ENCODE results near the gene ACSS1.

Gene ACSS1

DNA sequence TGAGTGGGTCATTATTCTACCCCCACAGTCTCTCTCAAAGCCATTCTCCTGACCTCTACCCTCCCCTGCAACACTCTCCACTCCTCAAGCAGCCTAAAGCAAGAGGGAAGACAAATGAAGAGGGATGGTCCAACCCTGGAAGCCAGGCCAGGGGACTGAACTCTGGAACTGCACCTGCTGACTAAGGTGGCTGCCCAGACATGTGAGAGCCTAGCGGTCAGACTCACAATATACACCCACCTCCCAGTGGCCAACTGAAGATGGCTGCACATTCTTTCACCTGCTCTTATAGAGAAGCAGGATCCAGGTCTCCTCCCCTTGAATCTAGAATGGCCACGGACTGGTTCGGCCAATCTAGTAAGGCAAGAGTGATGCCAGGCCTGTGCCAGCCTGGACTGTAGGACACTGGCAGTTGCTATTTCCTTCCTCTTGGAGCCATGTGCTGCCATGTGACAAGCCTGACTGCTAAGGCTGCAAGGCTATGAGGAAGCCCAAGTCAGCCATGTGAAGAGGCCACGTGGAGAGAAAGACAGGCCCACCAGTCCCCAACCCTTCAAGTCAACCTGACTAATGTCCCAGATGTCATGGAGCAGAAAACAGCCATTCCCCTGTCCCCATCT lies 31.8 kb downstream of the ACSS1 start:
- Histone ChIP-seq H3K27me3 (ENCODE audit: control insufficient read depth, low read length) (no peaks in the 10 kb centered on the region), H3F3A (ENCODE audit: control insufficient read depth, insufficient read depth) (no peaks in the 10 kb centered on the region), H4K20me1 (ENCODE audit: control insufficient read depth, insufficient read depth, low read depth, low read length) (no peaks in the 10 kb centered on the region), H3K27ac (ENCODE audit: low read depth, low read length) (no peak overlapping the region), H3K4me2 (ENCODE audit: low read length) (no peak overlapping the region), H3K4me1 (ENCODE audit: control insufficient read depth, low read length) (no peaks in the 10 kb centered on the region), H3K79me2 (ENCODE audit: control insufficient read depth, low read length) (no peaks in the 10 kb centered on the region), H3K36me3 (ENCODE audit: control insufficient read depth, low read length) (no peaks in the 10 kb centered on the region), H3K4me3 (ENCODE audit: low read length) (no peak overlapping the region), H3K9me2 (replicated peaks; ENCODE audit: control insufficient read depth, low read length) (no peaks in the 10 kb centered on the region), H3K9me3 (ENCODE audit: control insufficient read depth, insufficient read depth, low read length) (no peaks in the 10 kb centered on the region)
- TF ChIP-seq, protein P1, sequence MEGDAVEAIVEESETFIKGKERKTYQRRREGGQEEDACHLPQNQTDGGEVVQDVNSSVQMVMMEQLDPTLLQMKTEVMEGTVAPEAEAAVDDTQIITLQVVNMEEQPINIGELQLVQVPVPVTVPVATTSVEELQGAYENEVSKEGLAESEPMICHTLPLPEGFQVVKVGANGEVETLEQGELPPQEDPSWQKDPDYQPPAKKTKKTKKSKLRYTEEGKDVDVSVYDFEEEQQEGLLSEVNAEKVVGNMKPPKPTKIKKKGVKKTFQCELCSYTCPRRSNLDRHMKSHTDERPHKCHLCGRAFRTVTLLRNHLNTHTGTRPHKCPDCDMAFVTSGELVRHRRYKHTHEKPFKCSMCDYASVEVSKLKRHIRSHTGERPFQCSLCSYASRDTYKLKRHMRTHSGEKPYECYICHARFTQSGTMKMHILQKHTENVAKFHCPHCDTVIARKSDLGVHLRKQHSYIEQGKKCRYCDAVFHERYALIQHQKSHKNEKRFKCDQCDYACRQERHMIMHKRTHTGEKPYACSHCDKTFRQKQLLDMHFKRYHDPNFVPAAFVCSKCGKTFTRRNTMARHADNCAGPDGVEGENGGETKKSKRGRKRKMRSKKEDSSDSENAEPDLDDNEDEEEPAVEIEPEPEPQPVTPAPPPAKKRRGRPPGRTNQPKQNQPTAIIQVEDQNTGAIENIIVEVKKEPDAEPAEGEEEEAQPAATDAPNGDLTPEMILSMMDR (IDR thresholded peaks at IDR 0.05; ENCODE audit: low read depth, low read length, poor library complexity, severe bottlenecking) = no peak
- no peak for TF ChIP-seq EZH2phosphoT487 (IDR thresholded peaks at IDR 0.05; ENCODE audit: borderline replicate concordance, low read length)

DNA sequence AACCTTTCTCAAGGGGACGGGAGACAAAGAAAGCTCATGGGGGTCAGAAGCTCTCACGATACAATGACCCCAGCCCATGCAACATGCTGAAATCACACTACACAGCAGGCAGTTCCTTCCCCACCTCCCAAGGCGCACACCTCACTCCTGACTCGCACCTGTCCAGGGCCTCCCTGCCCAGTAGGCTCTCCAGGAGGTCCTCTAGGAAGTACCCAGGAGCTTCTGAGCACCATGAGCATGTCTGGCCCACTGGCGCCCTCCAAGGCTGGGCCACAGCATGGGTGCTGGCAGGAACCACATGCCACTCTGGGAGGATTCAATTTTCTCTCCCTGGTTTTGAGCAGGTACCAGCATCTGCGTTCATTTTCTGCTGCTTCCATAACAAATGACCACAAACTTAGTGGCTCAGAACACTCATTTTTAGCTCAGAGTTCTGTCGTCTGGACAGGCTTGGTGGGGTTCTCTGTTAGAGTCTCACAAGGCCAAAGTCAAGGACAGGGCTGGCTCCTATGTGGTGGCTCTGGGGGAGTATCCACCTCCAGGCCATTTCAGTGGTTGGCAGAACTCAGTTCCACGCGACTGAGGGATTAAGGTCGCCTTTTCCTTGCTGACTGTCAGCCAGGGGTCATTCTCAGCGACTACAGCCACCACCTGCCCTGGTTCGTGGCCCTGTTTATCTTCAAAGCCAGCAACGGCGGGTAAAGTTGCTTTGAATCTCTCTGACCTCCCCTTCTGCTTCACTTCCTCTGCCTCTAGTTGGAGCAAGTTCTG lies 32.7 kb downstream of the ACSS1 start:
- no peaks in the 10 kb centered on the region for H3K36me3 ChIP-seq (ENCODE audit: control insufficient read depth, low read length)
- no peaks in the 10 kb centered on the region for H3K27me3 ChIP-seq (ENCODE audit: control insufficient read depth, low read length)
- H3K4me3 ChIP-seq (ENCODE audit: low read length) = no peak overlapping the region
- H3K4me2 ChIP-seq (ENCODE audit: low read length) = no peak overlapping the region
- no peaks in the 10 kb centered on the region for H3F3A ChIP-seq (ENCODE audit: control insufficient read depth, insufficient read depth)
- no peaks in the 10 kb centered on the region for H3K9me2 ChIP-seq (replicated peaks; ENCODE audit: control insufficient read depth, low read length)
- no peaks in the 10 kb centered on the region for H3K9me3 ChIP-seq (ENCODE audit: control insufficient read depth, insufficient read depth, low read length)
- no peaks in the 10 kb centered on the region for H4K20me1 ChIP-seq (ENCODE audit: control insufficient read depth, insufficient read depth, low read depth, low read length)
- TF ChIP-seq, protein P1 (IDR thresholded peaks at IDR 0.05; ENCODE audit: low read depth, low read length, poor library complexity, severe bottlenecking) = no peak
- no peak for TF ChIP-seq EZH2phosphoT487 (IDR thresholded peaks at IDR 0.05; ENCODE audit: borderline replicate concordance, low read length)
- no peak overlapping the region for H3K27ac ChIP-seq (ENCODE audit: low read depth, low read length)
- no peaks in the 10 kb centered on the region for H3K79me2 ChIP-seq (ENCODE audit: control insufficient read depth, low read length)
- no peaks in the 10 kb centered on the region for H3K4me1 ChIP-seq (ENCODE audit: control insufficient read depth, low read length)

DNA sequence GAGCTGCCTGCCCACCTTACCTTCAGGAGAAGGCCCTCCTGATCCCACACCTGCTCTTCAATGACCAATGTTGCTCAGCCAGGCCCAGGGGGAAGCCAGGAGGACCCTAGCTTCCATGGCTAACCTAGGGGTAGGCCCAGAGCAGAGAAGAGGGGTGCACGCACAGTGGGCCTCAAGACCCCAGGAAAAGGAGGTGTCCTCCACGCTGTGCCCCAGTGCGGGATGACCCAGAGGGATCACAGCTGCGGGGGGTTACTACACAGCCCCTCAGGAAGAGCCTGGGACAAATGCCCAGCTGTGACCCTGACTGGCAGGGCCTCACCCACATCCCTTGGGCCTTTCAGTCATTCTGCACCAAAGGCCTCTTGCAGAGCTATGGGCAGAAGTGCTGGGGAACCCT lies 33.8 kb downstream of the ACSS1 start:
- H3K4me2 ChIP-seq (ENCODE audit: low read length) = no peak overlapping the region
- no peaks in the 10 kb centered on the region for H3K36me3 ChIP-seq (ENCODE audit: control insufficient read depth, low read length)
- H3K79me2 ChIP-seq (ENCODE audit: control insufficient read depth, low read length) = no peaks in the 10 kb centered on the region
- no peaks in the 10 kb centered on the region for H3K4me1 ChIP-seq (ENCODE audit: control insufficient read depth, low read length)
- no peaks in the 10 kb centered on the region for H3K9me3 ChIP-seq (ENCODE audit: control insufficient read depth, insufficient read depth, low read length)
- no peaks in the 10 kb centered on the region for H4K20me1 ChIP-seq (ENCODE audit: control insufficient read depth, insufficient read depth, low read depth, low read length)
- TF ChIP-seq EZH2phosphoT487 (IDR thresholded peaks at IDR 0.05; ENCODE audit: borderline replicate concordance, low read length) = no peak
- TF ChIP-seq, protein P1 (IDR thresholded peaks at IDR 0.05; ENCODE audit: low read depth, low read length, poor library complexity, severe bottlenecking) = no peak
- H3K27me3 ChIP-seq (ENCODE audit: control insufficient read depth, low read length) = no peaks in the 10 kb centered on the region
- no peaks in the 10 kb centered on the region for H3K9me2 ChIP-seq (replicated peaks; ENCODE audit: control insufficient read depth, low read length)
- no peak overlapping the region for H3K4me3 ChIP-seq (ENCODE audit: low read length)
- no peak overlapping the region for H3K27ac ChIP-seq (ENCODE audit: low read depth, low read length)
- H3F3A ChIP-seq (ENCODE audit: control insufficient read depth, insufficient read depth) = no peaks in the 10 kb centered on the region

All from DOHH2 (cell line).